H1 (cell line): ENCODE measurements around the gene CYB5R2. TPM values are rescaled to one million over a fixed set of nuclear protein-coding genes. Genes with fewer than 3 reads are reported as not detected.

ENCODE experiments used
- CTCF ChIA-PET: fragments of 300-600 bp; sonication (Branson Sonifier 250); formaldehyde crosslinking; loops from one replicate; lab custom pipeline; 2021; ENCODE audit not compliant: partially characterized antibody; lab: Charles Lee
- POLR2A ChIA-PET: fragments of 300-600 bp; sonication (Branson Sonifier 250); formaldehyde crosslinking; loops from one replicate; lab custom pipeline; 2021; ENCODE audit warnings: inconsistent platforms; ENCODE audit not compliant: partially characterized antibody; lab: Charles Lee
- DNase-seq, 2 experiments: peaks; one replicate each; pipeline versions ENCODE4 v3.0.0 to v3.0.0-alpha.2; 2010 to 2022; ENCODE audit warnings: low spot score in 2 of 2, low read depth in 1 of 2, mixed read lengths in 1 of 2
- FAIRE-seq: peaks from 2 replicates; lab custom pipeline; 2011; peaks lifted over from hg19 to GRCh38; lab: Jason Lieb, UNC
- H2AFZ ChIP-seq: 2 replicates; pipeline ENCODE4 v1.8.1; 2012; ENCODE audit warnings: low read length, inconsistent platforms
- H2AK5ac ChIP-seq: 2 replicates; pipeline ENCODE4 v1.6.1; 2013; ENCODE audit warnings: low read depth, low read length
- H2BK120ac ChIP-seq: replicated peaks from 2 replicates; pipeline ENCODE3; 2013; ENCODE audit warnings: low read depth, low read length, inconsistent platforms
- H2BK12ac ChIP-seq: 2 replicates; pipeline ENCODE4 v1.6.1; 2013; ENCODE audit warnings: low read depth, low read length
- H2BK15ac ChIP-seq: 2 replicates; pipeline ENCODE4 v1.6.1; 2013; ENCODE audit warnings: low read length
- H2BK20ac ChIP-seq: 2 replicates; pipeline ENCODE4 v1.6.1; 2013; ENCODE audit warnings: low read length
- H2BK5ac ChIP-seq: 2 replicates; pipeline ENCODE4 v1.6.1; 2013; ENCODE audit warnings: low read depth, low read length
- H3K14ac ChIP-seq: 2 replicates; pipeline ENCODE4 v1.6.1; 2013; ENCODE audit warnings: inconsistent platforms; ENCODE audit not compliant: insufficient read length
- H3K18ac ChIP-seq: 2 replicates; pipeline ENCODE4 v1.6.1; 2013; ENCODE audit warnings: low read length; ENCODE audit errors: extremely low read depth
- H3K23ac ChIP-seq: 2 replicates; pipeline ENCODE4 v1.6.1; 2013; ENCODE audit warnings: inconsistent platforms; ENCODE audit not compliant: insufficient read length
- H3K23me2 ChIP-seq: 2 replicates; pipeline ENCODE4 v1.6.1; 2013; ENCODE audit warnings: low read depth, low read length
- H3K27ac ChIP-seq: 2 replicates; pipeline ENCODE4 v1.6.1; 2011; ENCODE audit warnings: low read depth, low read length, inconsistent platforms
- H3K27me3 ChIP-seq, 4 experiments: replicated peaks in 1 of 4; 1 replicate in 1 of 4; 2 replicates in 3 of 4; pipeline versions ENCODE4 v1.6.1 to v1.8.1; 2011 to 2013; ENCODE audit warnings: low read length in 3 of 4, mild to moderate bottlenecking in 3 of 4, inconsistent platforms in 2 of 4, mixed read lengths in 2 of 4, moderate library complexity in 1 of 4; ENCODE audit not compliant: control insufficient read depth in 3 of 4, insufficient read depth in 3 of 4; ENCODE audit errors: extremely low read depth in 1 of 4
- H3K36me3 ChIP-seq, 4 experiments: 2 replicates each; pipeline versions ENCODE4 v1.6.1 to v1.8.1; 2011 to 2013; ENCODE audit warnings: mild to moderate bottlenecking in 4 of 4, low read length in 3 of 4, moderate library complexity in 2 of 4, control low read depth in 1 of 4, inconsistent platforms in 1 of 4; ENCODE audit not compliant: insufficient read depth in 4 of 4, control insufficient read depth in 2 of 4
- H3K4ac ChIP-seq: replicated peaks from 2 replicates; pipeline ENCODE3; 2013; ENCODE audit warnings: low read length, low read depth, mixed read lengths, inconsistent platforms; ENCODE audit not compliant: insufficient read length
- H3K4me1 ChIP-seq, 4 experiments: replicated peaks in 1 of 4; 1 replicate in 1 of 4; 2 replicates in 3 of 4; pipeline versions ENCODE4 v1.6.1 to v1.8.1; 2011 to 2013; ENCODE audit warnings: low read length in 3 of 4, inconsistent platforms in 2 of 4, mixed read lengths in 1 of 4; ENCODE audit not compliant: insufficient read depth in 4 of 4, control insufficient read depth in 3 of 4
- H3K4me2 ChIP-seq, 2 experiments: 2 replicates each; pipeline versions ENCODE4 v1.6.1 to v1.8.1; 2011 to 2013; ENCODE audit warnings: low read depth in 2 of 2, low read length in 2 of 2, control low read depth in 1 of 2, inconsistent platforms in 1 of 2, mild to moderate bottlenecking in 1 of 2; ENCODE audit not compliant: insufficient read depth in 1 of 2
- H3K4me3 ChIP-seq, 4 experiments: fragments of 200-600, 300-600 bp in 1 of 4; sonication (generic), shearing (Covaris generic), sonication (Bioruptor Twin) in 1 of 4; 2 replicates each; pipeline versions ENCODE4 v1.5.1 to v1.8.1; 2011 to 2016; ENCODE audit warnings: low read length in 4 of 4, low read depth in 3 of 4, control low read depth in 2 of 4, inconsistent platforms in 2 of 4, mild to moderate bottlenecking in 2 of 4, mixed read lengths in 1 of 4, moderate library complexity in 1 of 4; ENCODE audit not compliant: insufficient read depth in 2 of 4; ENCODE audit errors: extremely low read depth in 1 of 4
- H3K56ac ChIP-seq: replicated peaks from 2 replicates; pipeline ENCODE3; 2013; ENCODE audit warnings: low read depth, mild to moderate bottlenecking, mixed read lengths, low read length, inconsistent platforms; ENCODE audit not compliant: insufficient read length
- H3K79me1 ChIP-seq: 2 replicates; pipeline ENCODE4 v1.6.1; 2013; ENCODE audit warnings: low read depth, low read length, control low read depth
- H3K79me2 ChIP-seq, 2 experiments: 2 replicates each; pipeline versions ENCODE4 v1.6.1 to v1.8.1; 2012 to 2013; ENCODE audit warnings: low read length in 2 of 2, mild to moderate bottlenecking in 2 of 2, inconsistent platforms in 1 of 2; ENCODE audit not compliant: insufficient read depth in 2 of 2, control insufficient read depth in 1 of 2
- H3K9ac ChIP-seq, 4 experiments: replicated peaks in 1 of 4; 1 replicate in 1 of 4; 2 replicates in 3 of 4; pipeline versions ENCODE4 v1.6.1 to v1.8.1; 2011 to 2013; ENCODE audit warnings: low read depth in 3 of 4, low read length in 3 of 4, control low read depth in 2 of 4, mild to moderate bottlenecking in 2 of 4, moderate library complexity in 2 of 4, inconsistent platforms in 1 of 4; ENCODE audit errors: extremely low read depth in 1 of 4
- H3K9me3 ChIP-seq, 2 experiments: 2 replicates each; pipeline versions ENCODE4 v1.6.1 to v1.8.1; 2012 to 2013; ENCODE audit warnings: mild to moderate bottlenecking in 2 of 2, moderate library complexity in 2 of 2, control low read depth in 1 of 2, inconsistent platforms in 1 of 2, low read depth in 1 of 2, low read length in 1 of 2, mixed read lengths in 1 of 2; ENCODE audit not compliant: insufficient read depth in 2 of 2
- H4K20me1 ChIP-seq, 2 experiments: replicated peaks in 1 of 2; 2 replicates each; pipeline versions ENCODE3 to v1.8.1; 2011 to 2013; ENCODE audit warnings: inconsistent platforms in 2 of 2, low read length in 2 of 2, mild to moderate bottlenecking in 1 of 2; ENCODE audit not compliant: insufficient read depth in 2 of 2, control insufficient read depth in 1 of 2
- H4K5ac ChIP-seq: 2 replicates; pipeline ENCODE4 v1.6.1; 2013; ENCODE audit warnings: low read length, low read depth, mixed read lengths, inconsistent platforms; ENCODE audit not compliant: insufficient read length
- H4K8ac ChIP-seq: 2 replicates; pipeline ENCODE4 v1.8.0; 2013; ENCODE audit warnings: mild to moderate bottlenecking, moderate library complexity, low read length, inconsistent platforms; ENCODE audit not compliant: insufficient read depth; ENCODE audit errors: extremely low read depth
- H4K91ac ChIP-seq: replicated peaks from 2 replicates; pipeline ENCODE3; 2013; ENCODE audit warnings: low read length, mixed read lengths, inconsistent platforms; ENCODE audit not compliant: insufficient read length
- CEBPB ChIP-seq: IDR thresholded peaks from 2 replicates; pipeline ENCODE4 v1.6.1; 2012; ENCODE audit warnings: low read depth, low read length
- CREB1 ChIP-seq: IDR thresholded peaks from 2 replicates; pipeline ENCODE4 v1.6.1; 2012; ENCODE audit warnings: inconsistent platforms
- E2F6 ChIP-seq: IDR thresholded peaks from 2 replicates; pipeline ENCODE4 v1.6.1; 2012; ENCODE audit warnings: inconsistent platforms
- GTF2F1 ChIP-seq: IDR thresholded peaks from 2 replicates; pipeline ENCODE4 v1.6.1; 2012; ENCODE audit warnings: low read depth, low read length, improper control_type of control experiment, borderline replicate concordance
- JUN ChIP-seq: IDR thresholded peaks from 2 replicates; pipeline ENCODE4 v1.6.1; 2011; ENCODE audit warnings: low read depth, mild to moderate bottlenecking, improper control_type of control experiment, low read length
- NANOG ChIP-seq: IDR thresholded peaks from 2 replicates; pipeline ENCODE4 v1.6.1; 2011; ENCODE audit warnings: low read length, low read depth, mild to moderate bottlenecking, inconsistent platforms; ENCODE audit not compliant: insufficient read depth, poor library complexity, severe bottlenecking
- RAD21 ChIP-seq, 2 experiments: IDR thresholded peaks in 1 of 2; conservative IDR thresholded peaks in 1 of 2; 2 replicates each; pipeline ENCODE4 v1.6.1; 2011; ENCODE audit warnings: low read depth in 2 of 2, low read length in 2 of 2, improper control_type of control experiment in 1 of 2, inconsistent platforms in 1 of 2, mild to moderate bottlenecking in 1 of 2, moderate library complexity in 1 of 2
- RFX5 ChIP-seq: IDR thresholded peaks from 2 replicates; pipeline ENCODE4 v1.6.1; 2011; ENCODE audit warnings: low read depth, low read length, improper control_type of control experiment, borderline replicate concordance
- TAF1 ChIP-seq: IDR thresholded peaks from 2 replicates; pipeline ENCODE4 v1.6.1; 2011; ENCODE audit warnings: mild to moderate bottlenecking, low read depth, low read length
- TCF12 ChIP-seq: IDR thresholded peaks from 2 replicates; pipeline ENCODE4 v1.6.1; 2011; ENCODE audit warnings: low read depth, mild to moderate bottlenecking, low read length
- TEAD4 ChIP-seq: IDR thresholded peaks from 2 replicates; pipeline ENCODE4 v1.6.1; 2012; ENCODE audit warnings: low read depth, low read length, inconsistent platforms, mixed read lengths
- ZNF274 ChIP-seq: IDR thresholded peaks from 2 replicates; pipeline ENCODE4 v1.7.0; 2012; ENCODE audit warnings: low read length, borderline replicate concordance; ENCODE audit errors: extremely low read depth
- WGBS, 2 experiments: shearing (Covaris generic) in 1 of 2; methylation state at CpG; one replicate each; pipeline versions ENCODE4 v1.1.6 to v1.1.7; 2013 to 2015; ENCODE audit warnings: low lambda C conversion rate in 2 of 2, mixed read lengths in 2 of 2, inconsistent platforms in 1 of 2, low coverage in 1 of 2, missing lambda C conversion rate in 1 of 2; ENCODE audit not compliant: insufficient replicate concordance in 2 of 2, insufficient coverage in 1 of 2, insufficient read length in 1 of 2; ENCODE audit errors: extremely low coverage in 1 of 2, missing lambda C conversion rate in 1 of 2; 5-methylcytosine and 5-hydroxymethylcytosine counted together
- polyA plus RNA-seq, 7 experiments: library from polyadenylated mRNA; depleted of rRNA in 3 of 7; stranded (reverse) in 5 of 7; unstranded in 2 of 7; fragments of >200 nt in 5 of 7; fragments of 200-250 nt in 2 of 7; gene quantifications; 1 replicate in 5 of 7; 2 replicates in 1 of 7; 4 replicates in 1 of 7; pipeline versions ENCODE4 v1.2.1 to v1.2.3, GENCODE V29; 2011 to 2013; ENCODE audit warnings: missing spikeins in 2 of 7, mixed read lengths in 2 of 7
- total RNA-seq: library from RNA; stranded (reverse); fragmentation: NEBNext Ultra II Directional; extraction: Animal tissue kit (Norgen Biotek cat#: 25700); gene quantifications from 2 replicates; pipeline ENCODE4 v1.2.1, GENCODE V29; 2021

CYB5R2 gene
- total and polyA plus RNA-seq, 2 of the 8 experiments (the other 6 are each of a cell fraction or from before 2014, with no cell fraction given) = 53.0 to 55.9 TPM

GRCh38 chr11:7706377-7706776 is 33.1 kb upstream of the CYB5R2 start, which contains the start of gene OVCH2:
TSS of gene OVCH2 (minus strand) at chr11:7706477. CDS start at chr11:7706394, 83 bp downstream.
- Histone ChIP-seq H2BK5ac (no peak within 1 kb of the TSS), H3K23ac (no peak within 1 kb of the TSS), H2BK15ac (no peak within 1 kb of the TSS), H3K9ac (no peak within 1 kb of the TSS), H2BK20ac (no peak within 1 kb of the TSS), H3K27ac (no peak within 1 kb of the TSS), H3K9me3 (no peaks in the 10 kb centered on the region), H4K20me1 (no peaks in the 10 kb centered on the region), H3K18ac (no peak within 1 kb of the TSS), H3K36me3 (no peaks in the 10 kb centered on the region), H4K8ac (no peak within 1 kb of the TSS), H3K4me2 (no peak within 1 kb of the TSS), H2AK5ac (no peak within 1 kb of the TSS), H3K14ac (no peak within 1 kb of the TSS), H3K79me1 (no peaks in the 10 kb centered on the region), H2BK12ac (no peak within 1 kb of the TSS), H3K4me1 (no peaks in the 10 kb centered on the region), H3K56ac (no peak within 1 kb of the TSS), H4K91ac (no peak within 1 kb of the TSS), H2BK120ac (no peak within 1 kb of the TSS), H3K27me3 (peaks cover 0 to 1% (median 0%) of the 10 kb centered on the region in 4 experiments; a peak in 1 of 7 replicates), H4K5ac (no peak within 1 kb of the TSS), H3K4me3 (no peak within 1 kb of the TSS), H3K23me2 (no peaks in the 10 kb centered on the region), H2AFZ (no peak within 1 kb of the TSS), H3K79me2 (no peaks in the 10 kb centered on the region), H3K4ac (no peak within 1 kb of the TSS)
- ChIA-PET CTCF (interaction anchor here (1.3 to 2.6 kb wide), 2 partner anchors 11 to 19 kb away, joined by 3 to 10 read pairs; no protein-coding TSS in a partner anchor), POLR2A (no interaction called here)
- TF ChIP-seq CREB1 (no peak), NANOG (no peak), ZNF274 (no peak), RAD21 (IDR thresholded peaks at IDR 0.05 in 1 of 2, conservative IDR thresholded peaks at IDR 0.05 in 1 of 2; ENCODE audit: low read depth in 2 of 2, low read length in 2 of 2) (no peak), CEBPB (no peak), E2F6 (no peak), TAF1 (no peak), TEAD4 (no peak), GTF2F1 (no peak), RFX5 (no peak), JUN (no peak), TCF12 (no peak)
- 85% methylated on average over 2 of the region's 2 CpGs; no CpG with 5 or more reads in 1 of the 2 experiments for WGBS, 2 experiments
- FAIRE-seq (no peak), DNase-seq (no peak)
